Spleen (tissue), 11 donors: ENCODE results near the gene RAN. TPM values are rescaled to one million over a fixed set of nuclear protein-coding genes. Genes with fewer than 3 reads are reported as not detected.

Source experiments
- DNase-seq: peaks from one replicate; pipeline ENCODE4 v3.0.0-alpha.2; 2020
- H3K27ac ChIP-seq, 8 donors: fragments of 200-600 bp; sonication (generic) in 7 of 8; 1 replicate in 4 of 8; 2 replicates in 4 of 8; pipeline versions ENCODE4 v1.5.0 to v1.8.0; 2016 to 2021; ENCODE audit warnings: inconsistent platforms in 4 of 8, mild to moderate bottlenecking in 4 of 8, moderate library complexity in 1 of 8
- H3K27me3 ChIP-seq, 7 donors: fragments of 200-600 bp; sonication (generic) in 6 of 7; replicated peaks in 1 of 7; 1 replicate in 4 of 7; 2 replicates in 3 of 7; pipeline versions ENCODE4 v1.5.0 to v1.8.0; 2016 to 2021; ENCODE audit warnings: inconsistent platforms in 3 of 7, mild to moderate bottlenecking in 1 of 7
- H3K36me3 ChIP-seq, 6 donors: fragments of 200-600 bp; sonication (generic) in 5 of 6; 1 replicate in 4 of 6; 2 replicates in 2 of 6; pipeline versions ENCODE4 v1.5.0 to v1.8.0; 2016 to 2021; ENCODE audit warnings: inconsistent platforms in 2 of 6
- H3K4me1 ChIP-seq, 6 donors: fragments of 200-600 bp; sonication (generic) in 5 of 6; 1 replicate in 3 of 6; 2 replicates in 3 of 6; pipeline versions ENCODE4 v1.5.0 to v1.8.0; 2016 to 2021; ENCODE audit warnings: inconsistent platforms in 3 of 6
- H3K4me3 ChIP-seq, 8 donors: fragments of 200-600 bp; sonication (generic) in 7 of 8; 1 replicate in 4 of 8; 2 replicates in 4 of 8; pipeline versions ENCODE4 v1.5.0 to v1.8.0; 2016 to 2021; ENCODE audit warnings: inconsistent platforms in 4 of 8, mild to moderate bottlenecking in 4 of 8, moderate library complexity in 2 of 8
- H3K9me3 ChIP-seq, 8 donors: fragments of 200-600 bp; sonication (generic) in 7 of 8; 1 replicate in 4 of 8; 2 replicates in 4 of 8; pipeline versions ENCODE4 v1.5.0 to v1.8.0; 2016 to 2021; ENCODE audit warnings: inconsistent platforms in 4 of 8
- POLR2A ChIP-seq, 3 donors: fragments of 450-650 bp; IDR thresholded peaks; one replicate each; pipeline ENCODE4 v1.5.1; 2017; ENCODE audit warnings: antibody characterized with exemption in 3 of 3, mild to moderate bottlenecking in 1 of 3
- POLR2AphosphoS5 ChIP-seq, 3 donors: sonication (generic); formaldehyde crosslinking; IDR thresholded peaks; one replicate each; pipeline ENCODE4 v1.5.1; 2017; ENCODE audit warnings: antibody characterized with exemption in 3 of 3
- WGBS, 5 donors: extraction: QIAGEN DNeasy Blood & Tissue Kit in 3 of 5; methylation state at CpG; one replicate each; pipeline versions ENCODE4 v1.1.5 to v1.1.7; 2013 to 2018; 5-methylcytosine and 5-hydroxymethylcytosine counted together
- intact Hi-C: fragments of 100-400 bp; cut with DNase I; formaldehyde crosslinking; loops from one replicate; pipeline ENCODE4 v1.15.0; 2023; ENCODE audit warnings: low total_unique reads
- polyA plus RNA-seq, 3 donors: library from polyadenylated mRNA; stranded (reverse); fragments of 200-250 nt; gene quantifications; one replicate each; pipeline ENCODE4 v1.2.1, GENCODE V29; 2013
- total RNA-seq, 7 donors: library from RNA; depleted of rRNA in 3 of 7; stranded (reverse); fragments of >200 nt in 3 of 7; fragmentation: NEBNext Ultra II Directional in 4 of 7; extraction: Animal tissue kit (Norgen Biotek cat#: 25700) in 4 of 7; gene quantifications; one replicate each; pipeline versions ENCODE4 v1.1.0 to v1.2.1, GENCODE V29; 2016 to 2021
- TF ChIP-seq, protein P1 (sequence below), 11 experiments: fragments of 200-600 bp in 7 of 11; fragments of 450-650 bp in 4 of 11; sonication (generic) in 4 of 11; IDR thresholded peaks in 8 of 11; conservative IDR thresholded peaks in 3 of 11; 1 replicate in 7 of 11; 2 replicates in 4 of 11; pipeline versions ENCODE4 v1.4.0 to v1.8.0; 2016 to 2021; ENCODE audit warnings: antibody characterized with exemption in 11 of 11, inconsistent platforms in 4 of 11, mild to moderate bottlenecking in 1 of 11
- donor health status: healthy with polysubstance abuse.
- donor health status: DM: no; HTN: no; CAD: no; lungs with moderate emphysema.
- donor health status: DM: no; HTN: no; CAD: no.
- donor health status: Bipolar disorder and iron deficiency.
- donor health status: healthy.
- donor health status: DM: no; HTN: no; CAD: no.
- donor health status: DM: yes; HTN: yes; CAD: no.

Gene RAN
- total and polyA plus RNA-seq, 10 donors: 128 to 423 (median 293) TPM

DNA sequence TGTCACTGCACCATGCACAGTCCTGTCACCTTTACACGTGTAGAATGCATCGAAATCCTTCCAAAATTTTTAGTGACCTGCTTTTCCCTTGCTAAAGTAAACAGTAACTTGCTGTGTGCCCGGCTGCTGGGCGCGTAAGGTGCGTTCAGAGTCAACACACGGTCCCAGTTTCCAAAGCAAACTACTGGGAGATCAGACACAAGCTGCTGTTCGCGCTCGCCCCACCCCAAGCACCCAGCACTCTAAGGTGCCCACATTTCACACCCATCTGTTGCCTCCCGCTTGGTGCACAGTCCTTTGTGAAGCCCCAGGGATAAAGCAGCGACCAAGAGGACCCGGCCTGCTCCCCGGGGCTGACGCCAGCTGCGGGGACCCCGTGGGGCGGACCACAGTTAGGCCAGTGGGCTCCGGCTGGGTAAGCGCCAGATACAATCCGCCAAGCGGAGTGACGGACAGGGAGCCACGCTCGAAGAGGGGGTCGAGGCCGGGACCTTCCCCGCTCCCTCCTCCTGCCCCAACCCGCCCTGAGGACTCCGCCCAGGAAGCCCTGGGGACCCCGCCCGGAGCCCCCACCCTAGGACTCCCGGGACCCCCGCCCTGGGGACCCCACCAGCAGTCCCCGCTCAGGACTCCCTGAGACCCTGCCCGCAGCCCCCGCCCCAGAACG is 33.4 kb upstream of the RAN start:
- Histone ChIP-seq H3K27me3 (no peaks in the 10 kb centered on the region), H3K27ac (peak overlapping the region in 6 of 8 donors; percentile 14 to 81 (median 68)), H3K36me3 (no peaks in the 10 kb centered on the region), H3K4me3 (peak overlapping the region; percentile 50 to 88 (median 68)), H3K9me3 (no peaks in the 10 kb centered on the region), H3K4me1 (peaks cover 6 to 57% (median 21%) of the 10 kb centered on the region in 6 donors)
- intact Hi-C loops: no loop called here
- 11 to 15% (median 13%) methylated on average over 26 to 38 of the region's 38 CpGs for WGBS, 5 donors
- no peak for DNase-seq
- TF ChIP-seq POLR2A (IDR thresholded peaks at IDR 0.05): no peak
- TF ChIP-seq, protein P1, sequence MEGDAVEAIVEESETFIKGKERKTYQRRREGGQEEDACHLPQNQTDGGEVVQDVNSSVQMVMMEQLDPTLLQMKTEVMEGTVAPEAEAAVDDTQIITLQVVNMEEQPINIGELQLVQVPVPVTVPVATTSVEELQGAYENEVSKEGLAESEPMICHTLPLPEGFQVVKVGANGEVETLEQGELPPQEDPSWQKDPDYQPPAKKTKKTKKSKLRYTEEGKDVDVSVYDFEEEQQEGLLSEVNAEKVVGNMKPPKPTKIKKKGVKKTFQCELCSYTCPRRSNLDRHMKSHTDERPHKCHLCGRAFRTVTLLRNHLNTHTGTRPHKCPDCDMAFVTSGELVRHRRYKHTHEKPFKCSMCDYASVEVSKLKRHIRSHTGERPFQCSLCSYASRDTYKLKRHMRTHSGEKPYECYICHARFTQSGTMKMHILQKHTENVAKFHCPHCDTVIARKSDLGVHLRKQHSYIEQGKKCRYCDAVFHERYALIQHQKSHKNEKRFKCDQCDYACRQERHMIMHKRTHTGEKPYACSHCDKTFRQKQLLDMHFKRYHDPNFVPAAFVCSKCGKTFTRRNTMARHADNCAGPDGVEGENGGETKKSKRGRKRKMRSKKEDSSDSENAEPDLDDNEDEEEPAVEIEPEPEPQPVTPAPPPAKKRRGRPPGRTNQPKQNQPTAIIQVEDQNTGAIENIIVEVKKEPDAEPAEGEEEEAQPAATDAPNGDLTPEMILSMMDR (IDR thresholded peaks at IDR 0.05 in 8 of 11, conservative IDR thresholded peaks at IDR 0.05 in 3 of 11): no peak

DNA sequence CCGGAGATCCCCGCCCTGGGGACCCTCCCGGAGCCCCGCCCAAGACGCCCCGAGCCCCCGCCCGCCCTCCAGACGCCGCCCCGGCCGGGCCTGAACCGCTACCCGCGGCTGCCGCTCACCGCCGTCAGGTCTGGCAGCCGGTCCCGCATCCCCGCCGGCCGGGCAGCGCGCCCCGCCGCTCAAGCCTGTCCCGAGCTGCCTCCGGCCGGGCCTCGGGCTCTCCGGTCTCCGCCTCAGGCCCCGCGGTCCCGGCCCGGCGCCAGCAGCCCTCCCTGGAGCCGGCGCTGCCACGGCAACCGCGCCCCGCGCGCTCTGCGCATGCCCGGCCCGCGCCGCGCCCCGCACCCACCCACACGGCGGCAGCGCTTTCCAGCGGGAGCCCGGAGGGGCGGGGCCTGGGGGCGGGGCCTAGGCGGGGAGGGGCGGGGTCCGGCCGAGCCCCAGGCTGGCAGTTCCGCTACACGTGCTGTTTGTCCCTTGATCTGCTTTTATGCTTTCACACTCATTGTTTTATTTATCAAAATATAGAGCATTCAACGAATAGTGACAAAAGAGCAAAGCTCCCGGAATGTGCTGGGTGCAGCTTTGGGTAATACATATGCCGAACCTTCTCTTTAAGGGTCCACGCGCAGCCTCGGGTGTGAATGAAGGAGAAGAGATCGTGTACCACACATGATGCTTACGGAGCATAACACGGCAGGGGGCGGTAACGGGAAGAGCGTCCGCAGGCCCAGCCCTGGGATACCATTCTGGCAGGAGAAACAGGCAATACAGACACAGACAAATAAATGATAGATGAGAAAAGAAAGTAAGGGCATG is 32.7 kb upstream of the RAN start, which contains the start of gene STX2:
Gene STX2, minus strand, starts transcription at position 300 of the 819 bp plus-strand sequence. Its CDS starts 151 bp downstream, at position 149.
- intact Hi-C loops: no loop called here
- no peaks in the 10 kb centered on the region for H3K9me3 ChIP-seq
- TF ChIP-seq, protein P1 (IDR thresholded peaks at IDR 0.05 in 8 of 11, conservative IDR thresholded peaks at IDR 0.05 in 3 of 11): peak in 8 of 11 experiments; percentile 13 to 45 (median 32)
- TF ChIP-seq POLR2A (IDR thresholded peaks at IDR 0.05) (no peak), POLR2AphosphoS5 (IDR thresholded peaks at IDR 0.05) (peak in 2 of 3 donors; percentile 17 to 46)
- H3K4me1 ChIP-seq: peaks cover 6 to 52% (median 21%) of the 10 kb centered on the region in 6 donors
- WGBS, 5 donors: 0 to 4% (median 1%) methylated on average over 18 to 79 of the region's 79 CpGs
- no peaks in the 10 kb centered on the region for H3K27me3 ChIP-seq
- peak within 1 kb of the TSS in 6 of 8 donors; percentile 26 to 81 (median 68) for H3K27ac ChIP-seq
- no peaks in the 10 kb centered on the region for H3K36me3 ChIP-seq
- H3K4me3 ChIP-seq: peak within 1 kb of the TSS; percentile 50 to 88 (median 68)
- peak; percentile 96 for DNase-seq

DNA sequence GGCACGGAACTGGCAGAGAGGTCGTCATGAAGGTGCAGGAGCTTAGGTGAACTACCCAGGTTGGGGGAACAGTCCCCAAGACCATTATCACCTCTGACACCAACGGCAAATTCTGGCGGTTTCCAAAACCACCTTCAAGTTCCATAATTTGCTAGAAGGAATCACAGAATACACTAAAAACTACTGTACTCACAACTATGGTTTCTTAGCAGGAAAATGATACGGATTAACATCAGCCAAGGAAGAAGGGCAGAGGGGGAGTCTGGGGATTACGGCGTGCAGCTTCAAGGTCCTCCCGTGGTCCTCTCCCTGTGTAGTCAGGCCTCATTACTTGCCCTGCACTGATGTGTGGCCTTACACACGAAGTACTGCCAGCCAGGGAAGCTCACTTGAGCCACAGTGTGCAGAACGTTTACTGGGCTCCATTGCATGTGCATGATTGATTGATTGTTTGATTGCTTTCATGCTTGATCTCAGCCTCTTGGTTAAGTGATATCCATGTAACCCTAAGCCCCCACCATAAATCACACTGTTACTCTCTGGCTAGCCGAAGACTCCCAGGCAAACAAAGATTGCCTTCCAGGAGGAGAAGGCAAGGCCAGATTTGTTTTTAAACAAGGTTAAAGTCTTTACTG is 32.0 kb upstream of the RAN start:
- Histone ChIP-seq H3K36me3 (no peaks in the 10 kb centered on the region), H3K4me3 (peak overlapping the region in 6 of 8 donors; percentile 53 to 88 (median 80)), H3K27me3 (no peaks in the 10 kb centered on the region), H3K4me1 (peaks cover 6 to 49% (median 20%) of the 10 kb centered on the region in 6 donors), H3K9me3 (no peaks in the 10 kb centered on the region), H3K27ac (peak overlapping the region in 5 of 8 donors; percentile 9 to 81 (median 70))
- TF ChIP-seq POLR2A (IDR thresholded peaks at IDR 0.05): no peak
- no peak for TF ChIP-seq POLR2AphosphoS5 (IDR thresholded peaks at IDR 0.05)
- intact Hi-C loops: no loop called here
- no peak for DNase-seq
- WGBS, 5 donors: 71 to 77% (median 75%) methylated on average over 11 of the region's 11 CpGs

DNA sequence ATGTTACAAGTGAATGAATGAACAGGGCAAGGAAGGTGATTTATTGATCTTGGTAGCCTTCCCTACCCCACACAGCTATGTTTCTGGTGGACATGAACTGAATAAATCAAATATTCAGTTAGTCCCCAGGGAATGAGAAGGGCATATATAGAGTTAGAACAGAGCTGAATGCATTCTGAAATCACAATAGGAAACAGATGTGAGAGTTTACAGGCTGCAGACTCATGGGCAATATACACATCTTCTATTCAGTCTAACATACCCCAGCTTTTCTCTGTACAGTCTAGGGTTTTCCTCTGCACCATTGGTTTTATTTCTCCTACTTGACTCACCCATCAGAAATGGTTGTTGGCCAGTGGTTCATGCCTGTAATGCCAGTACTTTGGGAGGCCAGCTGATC is 25.5 kb upstream of the RAN start:
- no peak for DNase-seq
- no peaks in the 10 kb centered on the region for H3K4me1 ChIP-seq
- peaks cover 0 to 7% (median 0%) of the 10 kb centered on the region in 8 donors for H3K9me3 ChIP-seq
- no peaks in the 10 kb centered on the region for H3K36me3 ChIP-seq
- no peaks in the 10 kb centered on the region for H3K27me3 ChIP-seq
- no peak overlapping the region for H3K27ac ChIP-seq
- H3K4me3 ChIP-seq: no peak overlapping the region
- intact Hi-C loops: no loop called here
- no peak for TF ChIP-seq POLR2AphosphoS5 (IDR thresholded peaks at IDR 0.05)
- no peak for TF ChIP-seq POLR2A (IDR thresholded peaks at IDR 0.05)
- TF ChIP-seq, protein P1 (IDR thresholded peaks at IDR 0.05 in 8 of 11, conservative IDR thresholded peaks at IDR 0.05 in 3 of 11): no peak
